H1 (cell line): Measurements from ENCODE around the gene IL12B. TPM values are rescaled to one million over a fixed set of nuclear protein-coding genes. Genes with fewer than 3 reads are reported as not detected.

Source experiments
- CTCF ChIA-PET: fragments of 300-600 bp; sonication (Branson Sonifier 250); formaldehyde crosslinking; loops from one replicate; lab custom pipeline; 2021; ENCODE audit not compliant: partially characterized antibody; lab: Charles Lee
- POLR2A ChIA-PET: fragments of 300-600 bp; sonication (Branson Sonifier 250); formaldehyde crosslinking; loops from one replicate; lab custom pipeline; 2021; ENCODE audit warnings: inconsistent platforms; ENCODE audit not compliant: partially characterized antibody; lab: Charles Lee
- DNase-seq, 2 experiments: peaks; one replicate each; pipeline versions ENCODE4 v3.0.0 to v3.0.0-alpha.2; 2010 to 2022; ENCODE audit warnings: low spot score in 2 of 2, low read depth in 1 of 2, mixed read lengths in 1 of 2
- FAIRE-seq: peaks from 2 replicates; lab custom pipeline; 2011; peaks lifted over from hg19 to GRCh38; lab: Jason Lieb, UNC
- H2AFZ ChIP-seq: 2 replicates; pipeline ENCODE4 v1.8.1; 2012; ENCODE audit warnings: low read length, inconsistent platforms
- H2AK5ac ChIP-seq: 2 replicates; pipeline ENCODE4 v1.6.1; 2013; ENCODE audit warnings: low read depth, low read length
- H2BK120ac ChIP-seq: replicated peaks from 2 replicates; pipeline ENCODE3; 2013; ENCODE audit warnings: low read depth, low read length, inconsistent platforms
- H2BK12ac ChIP-seq: 2 replicates; pipeline ENCODE4 v1.6.1; 2013; ENCODE audit warnings: low read depth, low read length
- H2BK15ac ChIP-seq: 2 replicates; pipeline ENCODE4 v1.6.1; 2013; ENCODE audit warnings: low read length
- H2BK20ac ChIP-seq: 2 replicates; pipeline ENCODE4 v1.6.1; 2013; ENCODE audit warnings: low read length
- H2BK5ac ChIP-seq: 2 replicates; pipeline ENCODE4 v1.6.1; 2013; ENCODE audit warnings: low read depth, low read length
- H3K14ac ChIP-seq: 2 replicates; pipeline ENCODE4 v1.6.1; 2013; ENCODE audit warnings: inconsistent platforms; ENCODE audit not compliant: insufficient read length
- H3K18ac ChIP-seq: 2 replicates; pipeline ENCODE4 v1.6.1; 2013; ENCODE audit warnings: low read length; ENCODE audit errors: extremely low read depth
- H3K23ac ChIP-seq: 2 replicates; pipeline ENCODE4 v1.6.1; 2013; ENCODE audit warnings: inconsistent platforms; ENCODE audit not compliant: insufficient read length
- H3K23me2 ChIP-seq: 2 replicates; pipeline ENCODE4 v1.6.1; 2013; ENCODE audit warnings: low read depth, low read length
- H3K27ac ChIP-seq: 2 replicates; pipeline ENCODE4 v1.6.1; 2011; ENCODE audit warnings: low read depth, low read length, inconsistent platforms
- H3K27me3 ChIP-seq, 4 experiments: replicated peaks in 1 of 4; 1 replicate in 1 of 4; 2 replicates in 3 of 4; pipeline versions ENCODE4 v1.6.1 to v1.8.1; 2011 to 2013; ENCODE audit warnings: low read length in 3 of 4, mild to moderate bottlenecking in 3 of 4, inconsistent platforms in 2 of 4, mixed read lengths in 2 of 4, moderate library complexity in 1 of 4; ENCODE audit not compliant: control insufficient read depth in 3 of 4, insufficient read depth in 3 of 4; ENCODE audit errors: extremely low read depth in 1 of 4
- H3K36me3 ChIP-seq, 4 experiments: 2 replicates each; pipeline versions ENCODE4 v1.6.1 to v1.8.1; 2011 to 2013; ENCODE audit warnings: mild to moderate bottlenecking in 4 of 4, low read length in 3 of 4, moderate library complexity in 2 of 4, control low read depth in 1 of 4, inconsistent platforms in 1 of 4; ENCODE audit not compliant: insufficient read depth in 4 of 4, control insufficient read depth in 2 of 4
- H3K4ac ChIP-seq: replicated peaks from 2 replicates; pipeline ENCODE3; 2013; ENCODE audit warnings: low read length, low read depth, mixed read lengths, inconsistent platforms; ENCODE audit not compliant: insufficient read length
- H3K4me1 ChIP-seq, 4 experiments: replicated peaks in 1 of 4; 1 replicate in 1 of 4; 2 replicates in 3 of 4; pipeline versions ENCODE4 v1.6.1 to v1.8.1; 2011 to 2013; ENCODE audit warnings: low read length in 3 of 4, inconsistent platforms in 2 of 4, mixed read lengths in 1 of 4; ENCODE audit not compliant: insufficient read depth in 4 of 4, control insufficient read depth in 3 of 4
- H3K4me2 ChIP-seq, 2 experiments: 2 replicates each; pipeline versions ENCODE4 v1.6.1 to v1.8.1; 2011 to 2013; ENCODE audit warnings: low read depth in 2 of 2, low read length in 2 of 2, control low read depth in 1 of 2, inconsistent platforms in 1 of 2, mild to moderate bottlenecking in 1 of 2; ENCODE audit not compliant: insufficient read depth in 1 of 2
- H3K4me3 ChIP-seq, 4 experiments: fragments of 200-600, 300-600 bp in 1 of 4; sonication (generic), shearing (Covaris generic), sonication (Bioruptor Twin) in 1 of 4; 2 replicates each; pipeline versions ENCODE4 v1.5.1 to v1.8.1; 2011 to 2016; ENCODE audit warnings: low read length in 4 of 4, low read depth in 3 of 4, control low read depth in 2 of 4, inconsistent platforms in 2 of 4, mild to moderate bottlenecking in 2 of 4, mixed read lengths in 1 of 4, moderate library complexity in 1 of 4; ENCODE audit not compliant: insufficient read depth in 2 of 4; ENCODE audit errors: extremely low read depth in 1 of 4
- H3K56ac ChIP-seq: replicated peaks from 2 replicates; pipeline ENCODE3; 2013; ENCODE audit warnings: low read depth, mild to moderate bottlenecking, mixed read lengths, low read length, inconsistent platforms; ENCODE audit not compliant: insufficient read length
- H3K79me1 ChIP-seq: 2 replicates; pipeline ENCODE4 v1.6.1; 2013; ENCODE audit warnings: low read depth, low read length, control low read depth
- H3K79me2 ChIP-seq, 2 experiments: 2 replicates each; pipeline versions ENCODE4 v1.6.1 to v1.8.1; 2012 to 2013; ENCODE audit warnings: low read length in 2 of 2, mild to moderate bottlenecking in 2 of 2, inconsistent platforms in 1 of 2; ENCODE audit not compliant: insufficient read depth in 2 of 2, control insufficient read depth in 1 of 2
- H3K9ac ChIP-seq, 4 experiments: replicated peaks in 1 of 4; 1 replicate in 1 of 4; 2 replicates in 3 of 4; pipeline versions ENCODE4 v1.6.1 to v1.8.1; 2011 to 2013; ENCODE audit warnings: low read depth in 3 of 4, low read length in 3 of 4, control low read depth in 2 of 4, mild to moderate bottlenecking in 2 of 4, moderate library complexity in 2 of 4, inconsistent platforms in 1 of 4; ENCODE audit errors: extremely low read depth in 1 of 4
- H3K9me3 ChIP-seq, 2 experiments: 2 replicates each; pipeline versions ENCODE4 v1.6.1 to v1.8.1; 2012 to 2013; ENCODE audit warnings: mild to moderate bottlenecking in 2 of 2, moderate library complexity in 2 of 2, control low read depth in 1 of 2, inconsistent platforms in 1 of 2, low read depth in 1 of 2, low read length in 1 of 2, mixed read lengths in 1 of 2; ENCODE audit not compliant: insufficient read depth in 2 of 2
- H4K20me1 ChIP-seq, 2 experiments: replicated peaks in 1 of 2; 2 replicates each; pipeline versions ENCODE3 to v1.8.1; 2011 to 2013; ENCODE audit warnings: inconsistent platforms in 2 of 2, low read length in 2 of 2, mild to moderate bottlenecking in 1 of 2; ENCODE audit not compliant: insufficient read depth in 2 of 2, control insufficient read depth in 1 of 2
- H4K5ac ChIP-seq: 2 replicates; pipeline ENCODE4 v1.6.1; 2013; ENCODE audit warnings: low read length, low read depth, mixed read lengths, inconsistent platforms; ENCODE audit not compliant: insufficient read length
- H4K8ac ChIP-seq: 2 replicates; pipeline ENCODE4 v1.8.0; 2013; ENCODE audit warnings: mild to moderate bottlenecking, moderate library complexity, low read length, inconsistent platforms; ENCODE audit not compliant: insufficient read depth; ENCODE audit errors: extremely low read depth
- H4K91ac ChIP-seq: replicated peaks from 2 replicates; pipeline ENCODE3; 2013; ENCODE audit warnings: low read length, mixed read lengths, inconsistent platforms; ENCODE audit not compliant: insufficient read length
- KDM5A ChIP-seq: fragments of 200-600 bp; IDR thresholded peaks from 2 replicates; pipeline ENCODE4 v1.7.1; 2012; ENCODE audit warnings: mild to moderate bottlenecking, low read length, inconsistent platforms, mixed read lengths
- POLR2A ChIP-seq, 2 experiments: IDR thresholded peaks; 1 replicate in 1 of 2; 2 replicates in 1 of 2; pipeline ENCODE4 v1.6.1; 2011; ENCODE audit warnings: low read depth in 2 of 2, low read length in 2 of 2, mild to moderate bottlenecking in 2 of 2; ENCODE audit errors: control extremely low read depth in 1 of 2
- TEAD4 ChIP-seq: IDR thresholded peaks from 2 replicates; pipeline ENCODE4 v1.6.1; 2012; ENCODE audit warnings: low read depth, low read length, inconsistent platforms, mixed read lengths
- WGBS, 2 experiments: shearing (Covaris generic) in 1 of 2; methylation state at CpG; one replicate each; pipeline versions ENCODE4 v1.1.6 to v1.1.7; 2013 to 2015; ENCODE audit warnings: low lambda C conversion rate in 2 of 2, mixed read lengths in 2 of 2, inconsistent platforms in 1 of 2, low coverage in 1 of 2, missing lambda C conversion rate in 1 of 2; ENCODE audit not compliant: insufficient replicate concordance in 2 of 2, insufficient coverage in 1 of 2, insufficient read length in 1 of 2; ENCODE audit errors: extremely low coverage in 1 of 2, missing lambda C conversion rate in 1 of 2; 5-methylcytosine and 5-hydroxymethylcytosine counted together
- polyA plus RNA-seq, 7 experiments: library from polyadenylated mRNA; depleted of rRNA in 3 of 7; stranded (reverse) in 5 of 7; unstranded in 2 of 7; fragments of >200 nt in 5 of 7; fragments of 200-250 nt in 2 of 7; gene quantifications; 1 replicate in 5 of 7; 2 replicates in 1 of 7; 4 replicates in 1 of 7; pipeline versions ENCODE4 v1.2.1 to v1.2.3, GENCODE V29; 2011 to 2013; ENCODE audit warnings: missing spikeins in 2 of 7, mixed read lengths in 2 of 7
- total RNA-seq: library from RNA; stranded (reverse); fragmentation: NEBNext Ultra II Directional; extraction: Animal tissue kit (Norgen Biotek cat#: 25700); gene quantifications from 2 replicates; pipeline ENCODE4 v1.2.1, GENCODE V29; 2021

The IL12B gene
- total and polyA plus RNA-seq, 2 of the 8 experiments (the other 6 are each of a cell fraction or from before 2014, with no cell fraction given) = not detected

GRCh38 chr5:159324986-159325385, 5.3 kb downstream of the IL12B start:
- no peak overlapping the region for H3K14ac ChIP-seq
- no peak for DNase-seq
- H3K27ac ChIP-seq = no peak overlapping the region
- H3K27me3 ChIP-seq = peaks cover 0 to 1% (median 0%) of the 10 kb centered on the region in 4 experiments; a peak in 1 of 7 replicates
- H2BK15ac ChIP-seq = no peak overlapping the region
- no peaks in the 10 kb centered on the region for H3K79me2 ChIP-seq
- no peak overlapping the region for H3K23ac ChIP-seq
- no peaks in the 10 kb centered on the region for H3K23me2 ChIP-seq
- no peak overlapping the region for H4K8ac ChIP-seq
- H2BK5ac ChIP-seq = no peak overlapping the region
- H3K4ac ChIP-seq = no peak overlapping the region
- FAIRE-seq = no peak
- no peaks in the 10 kb centered on the region for H3K4me1 ChIP-seq
- H3K18ac ChIP-seq = no peak overlapping the region
- no peak overlapping the region for H2AK5ac ChIP-seq
- H2BK20ac ChIP-seq = no peak overlapping the region
- H4K20me1 ChIP-seq = no peaks in the 10 kb centered on the region
- no peak overlapping the region for H2AFZ ChIP-seq
- H3K9me3 ChIP-seq = no peaks in the 10 kb centered on the region
- CTCF ChIA-PET = interaction anchor here (1.6 to 3.4 kb wide), 3 partner anchors 9 to 38 kb away, joined by 5 to 14 read pairs (median 8); no protein-coding TSS in a partner anchor
- no peak overlapping the region for H4K91ac ChIP-seq
- H4K5ac ChIP-seq = no peak overlapping the region
- H3K4me3 ChIP-seq = no peak overlapping the region
- no peak overlapping the region for H3K4me2 ChIP-seq
- no peaks in the 10 kb centered on the region for H3K36me3 ChIP-seq
- TF ChIP-seq TEAD4 (no peak), KDM5A (no peak), POLR2A (IDR thresholded peaks at IDR 0.05; ENCODE audit: control extremely low read depth in 1 of 2, low read depth in 2 of 2, low read length in 2 of 2) (no peak)
- TF ChIP-seq, all 59 proteins: peak for 0
- no peak overlapping the region for H3K9ac ChIP-seq
- WGBS, 2 experiments = 81% methylated on average over 4 of the region's 4 CpGs; no CpG with 5 or more reads in 1 of the 2 experiments
- no peaks in the 10 kb centered on the region for H3K79me1 ChIP-seq
- H2BK12ac ChIP-seq = no peak overlapping the region
- H2BK120ac ChIP-seq = no peak overlapping the region
- POLR2A ChIA-PET = no interaction called here
- no peak overlapping the region for H3K56ac ChIP-seq
